ENCODE data around the gene LETM1.
A peak's percentile ranks its signal among the peaks of the same experiment; 100 is the strongest.

Gene LETM1

DNA sequence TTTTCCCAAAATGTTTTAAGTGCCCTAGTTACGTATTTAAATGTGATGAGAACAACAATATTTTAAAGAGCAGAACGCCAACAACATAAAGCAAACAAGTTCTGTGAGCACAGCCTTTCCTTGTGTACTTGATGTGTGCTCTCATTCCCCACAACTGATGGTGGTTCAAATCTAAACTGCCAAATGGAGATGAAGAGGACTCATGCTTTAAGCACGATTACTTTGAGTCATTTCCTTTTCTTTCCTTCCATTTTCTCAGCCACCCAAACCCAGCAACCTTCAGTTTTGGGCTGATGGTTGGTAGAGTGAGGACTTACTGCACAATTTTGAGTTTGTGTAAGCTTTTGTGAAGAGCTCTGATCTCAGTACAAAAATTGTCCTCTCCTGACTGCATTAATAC is 16.9 kb upstream of the LETM1 start:
- no peak for DNase-seq (ENCODE audit: low read depth in 2 of 2)

- no peak for DNase-seq (ENCODE audit: low read depth in 2 of 2)
Measured at GRCh38 chr4:1871471-1872021, 15.6 kb upstream of the LETM1 start.

DNA sequence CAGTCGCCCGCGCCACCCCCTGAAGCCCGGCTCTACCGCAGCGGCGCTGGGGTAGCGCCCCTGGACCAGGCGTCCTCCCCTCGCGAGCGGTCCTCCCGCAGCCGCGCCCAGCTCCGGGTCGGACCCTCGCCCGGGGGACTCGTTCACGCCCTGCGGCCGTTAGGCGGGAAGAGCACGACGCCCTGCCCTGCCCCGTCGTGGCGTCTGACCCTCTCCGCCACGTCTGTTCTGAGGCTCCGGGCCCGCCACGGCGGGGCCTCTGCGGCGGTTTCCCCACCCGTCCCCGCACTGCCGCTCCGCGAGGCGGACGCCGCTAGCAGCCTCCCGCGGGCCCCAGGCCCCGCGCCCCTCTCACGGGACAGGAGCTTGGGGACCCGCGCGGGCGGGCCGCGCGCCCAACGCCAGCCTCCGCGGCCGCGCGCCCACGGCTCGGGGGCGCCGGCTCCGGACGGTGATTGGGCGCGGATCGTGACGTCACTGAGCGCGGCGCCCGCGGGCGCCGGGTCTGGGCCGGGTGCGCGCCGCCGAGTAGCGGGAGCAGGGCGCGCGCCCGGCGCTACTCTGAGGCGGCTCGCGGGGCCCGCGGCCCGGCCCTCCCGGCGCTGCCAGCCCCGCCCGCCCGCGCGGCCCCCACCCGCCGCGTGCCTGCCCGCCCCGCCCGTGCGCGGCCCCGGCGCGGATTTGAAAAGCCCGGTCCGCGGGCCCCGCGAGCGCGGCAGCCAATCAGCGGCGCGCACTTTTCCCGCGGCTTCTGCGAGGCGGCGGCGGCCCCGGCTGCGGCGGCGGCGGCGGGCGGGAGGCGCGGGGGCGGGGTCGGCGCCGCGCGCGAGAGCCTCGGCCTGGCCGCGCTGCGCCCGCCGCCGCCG is 14.9 kb upstream of the LETM1 start, which contains the start of gene NSD2:
Gene NSD2 (plus strand): TSS at position 816 of the 866 bp plus-strand sequence. CDS start 29,262 bp downstream, outside the sequence.
- DNase-seq (ENCODE audit: low read depth in 2 of 2), result peak; percentile 85 to 88

GRCh38 chr4:1870328-1870577 is 14.3 kb upstream of the LETM1 start:
- DNase-seq (ENCODE audit: low read depth in 2 of 2), result peak; percentile 78 to 82

DNA sequence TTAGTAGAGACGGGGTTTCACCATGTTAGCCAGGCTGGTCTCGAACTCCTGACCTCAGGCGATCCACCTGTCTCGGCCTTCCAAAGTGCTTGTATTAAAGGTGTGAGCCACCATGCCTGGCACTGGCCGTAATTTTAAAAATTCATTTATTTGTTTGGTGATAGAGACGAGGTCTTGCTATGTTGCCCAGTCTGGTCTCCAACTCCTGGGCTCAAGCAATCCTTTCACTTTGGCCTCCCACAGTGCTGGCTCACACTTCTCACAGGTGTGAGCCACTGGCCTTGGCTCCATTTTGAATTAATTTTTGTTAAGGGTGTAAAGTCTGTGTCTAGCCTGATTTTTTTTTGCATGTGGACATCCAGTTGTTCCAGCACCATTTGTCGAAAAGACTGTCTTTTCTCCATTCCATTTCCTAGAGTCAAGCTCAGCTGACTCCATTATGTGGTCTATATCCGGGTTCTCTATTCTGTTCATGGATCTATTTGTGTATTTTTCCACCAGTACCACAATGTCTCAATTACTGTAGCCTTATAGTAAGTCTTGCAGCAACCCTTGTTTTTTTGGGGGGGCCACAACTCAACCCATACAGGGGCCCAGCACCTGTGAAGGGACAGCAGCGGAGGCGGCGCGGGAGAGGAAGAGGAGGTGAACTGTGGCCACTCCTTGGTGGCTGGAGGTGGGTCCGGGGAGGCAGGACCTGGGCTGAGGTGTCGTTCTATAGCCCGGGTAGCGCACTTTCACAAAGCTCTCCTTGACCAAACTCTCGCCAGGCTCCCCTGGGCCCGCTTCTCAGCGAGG is 13.8 kb upstream of the LETM1 start:
- DNase-seq (ENCODE audit: low read depth in 2 of 2), result no peak

DNA sequence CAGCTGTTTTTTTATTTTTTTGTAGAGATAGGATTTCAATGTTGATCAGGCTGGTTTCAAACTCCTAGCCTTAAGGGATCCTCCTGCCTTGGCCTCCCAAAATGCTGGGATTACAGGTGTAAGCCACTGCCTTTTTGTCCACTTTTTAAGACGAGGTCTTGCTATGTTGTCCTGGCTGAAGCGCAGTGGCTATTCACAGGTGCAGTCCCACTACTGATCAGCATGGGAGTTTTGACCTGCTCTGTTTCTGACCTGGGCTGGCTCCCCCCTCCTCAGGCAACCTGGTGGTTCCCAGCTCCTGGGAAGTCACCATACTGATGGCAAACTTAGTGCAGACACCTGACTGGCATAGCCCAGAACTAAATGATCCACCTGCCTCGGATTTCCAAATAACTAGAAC is 13.0 kb upstream of the LETM1 start:
- DNase-seq (ENCODE audit: low read depth in 2 of 2), result no peak

DNA sequence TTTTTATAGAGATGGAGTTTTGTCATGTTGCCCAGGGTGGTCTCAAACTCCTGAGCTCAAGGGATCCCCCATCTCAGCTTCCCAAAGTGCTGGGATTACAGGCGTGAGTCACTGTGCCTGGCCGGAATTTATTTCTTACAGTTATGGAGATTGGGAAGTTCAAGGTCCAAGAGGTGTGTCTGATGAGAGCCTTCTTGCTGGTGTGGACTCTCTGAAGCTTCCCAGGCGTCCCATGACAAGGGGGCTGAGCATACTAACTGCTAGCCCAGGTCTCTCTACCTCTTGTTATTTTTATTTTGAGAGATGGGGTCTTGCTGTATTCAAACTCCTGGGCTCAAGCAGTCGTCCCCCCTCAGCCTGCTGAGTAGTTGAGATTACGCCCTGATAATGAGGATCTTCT is 12.3 kb upstream of the LETM1 start:
- no peak for DNase-seq (ENCODE audit: low read depth in 2 of 2)

GRCh38 chr4:1866189-1866661 is 10.3 kb upstream of the LETM1 start:
- no peak for DNase-seq (ENCODE audit: low read depth in 2 of 2)

DNA sequence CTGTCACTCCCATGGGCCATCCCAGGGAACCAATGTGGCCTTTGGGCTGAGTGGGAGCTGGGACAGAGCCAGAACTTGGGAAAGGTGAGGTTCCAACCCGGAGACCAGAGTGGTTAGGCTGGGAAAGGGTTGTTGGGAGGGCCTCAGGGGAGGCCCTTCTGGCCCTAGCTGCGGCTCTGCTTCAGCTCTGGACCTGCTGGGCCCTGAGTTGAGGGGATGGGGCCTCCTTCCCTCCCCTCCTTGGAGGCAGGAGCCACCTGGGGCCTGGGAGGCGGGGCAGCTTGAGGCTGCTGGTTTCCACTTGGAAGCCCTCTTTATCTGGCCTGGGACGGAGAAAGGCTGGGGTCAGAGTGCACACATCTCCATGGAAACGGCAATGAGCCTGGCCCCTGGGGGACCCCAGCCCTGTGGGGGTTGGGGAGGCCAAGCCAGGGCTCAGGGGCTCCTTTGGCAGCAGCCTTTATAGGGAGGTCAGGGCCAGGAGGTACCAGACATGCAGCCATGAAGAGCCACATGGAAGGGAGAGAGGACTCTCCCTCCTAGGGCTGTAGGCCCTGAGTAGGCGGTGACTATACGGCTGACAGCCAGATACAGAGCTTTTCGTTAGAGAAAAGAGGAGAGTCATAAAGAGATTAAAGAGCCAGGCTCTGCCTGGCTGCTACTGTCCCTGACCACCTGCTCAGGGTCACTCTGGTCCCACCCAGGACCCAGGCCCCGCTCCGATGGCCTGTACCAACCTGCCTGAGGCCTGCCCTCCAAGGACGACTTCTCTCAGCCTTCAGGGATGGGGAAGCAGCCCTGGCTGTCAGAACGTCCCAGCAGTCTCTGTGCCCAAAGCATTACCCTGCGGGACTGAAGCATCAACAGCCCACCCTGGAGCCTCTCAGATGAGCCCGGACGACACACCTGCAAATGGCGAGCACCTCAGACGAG is 8.4 kb upstream of the LETM1 start:
- no peak for DNase-seq (ENCODE audit: low read depth in 2 of 2)

DNA sequence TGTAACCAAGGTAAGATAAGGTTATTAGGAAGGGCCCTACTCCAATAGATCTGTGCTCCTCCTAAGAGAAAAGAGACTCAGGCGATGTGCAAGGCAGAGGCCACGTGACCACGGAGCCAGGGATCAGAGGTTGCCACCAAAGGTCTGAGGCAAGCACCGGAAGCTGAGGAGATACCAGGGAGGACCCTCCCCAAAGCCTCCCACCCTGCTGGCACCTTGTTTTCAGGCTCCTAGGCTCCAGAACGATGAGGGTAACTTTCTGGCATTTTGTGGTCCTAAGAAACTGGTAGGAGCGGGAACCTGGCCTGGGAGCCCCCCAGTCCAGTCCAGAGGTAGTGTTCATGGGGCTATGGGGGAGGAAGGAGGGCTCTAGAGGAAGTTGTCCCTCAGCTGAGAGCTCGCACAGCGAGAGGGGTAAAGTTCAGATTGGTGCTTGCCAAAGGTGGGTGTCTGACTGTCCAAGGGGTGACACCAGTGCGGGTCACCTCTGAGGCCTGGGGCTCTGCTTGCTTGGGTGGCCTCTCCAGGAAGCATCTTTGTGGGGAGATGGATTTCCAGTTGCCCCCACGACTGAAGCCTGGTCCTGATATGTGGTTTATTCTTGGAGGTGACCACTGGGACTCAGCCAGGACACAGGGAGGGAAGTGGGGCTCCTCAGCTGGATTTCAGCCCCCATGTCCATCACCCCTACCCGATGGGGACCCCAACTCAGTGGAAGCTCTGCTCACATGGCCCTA is 7.5 kb upstream of the LETM1 start:
- no peak for DNase-seq (ENCODE audit: low read depth in 2 of 2)

GRCh38 chr4:1862961-1863296 is 7.0 kb upstream of the LETM1 start:
- no peak for DNase-seq (ENCODE audit: low read depth in 2 of 2)

- peak in 1 of 2 donors; percentile 25 for DNase-seq (ENCODE audit: low read depth in 2 of 2)
Measured at GRCh38 chr4:1862055-1862911, 6.3 kb upstream of the LETM1 start.

DNA sequence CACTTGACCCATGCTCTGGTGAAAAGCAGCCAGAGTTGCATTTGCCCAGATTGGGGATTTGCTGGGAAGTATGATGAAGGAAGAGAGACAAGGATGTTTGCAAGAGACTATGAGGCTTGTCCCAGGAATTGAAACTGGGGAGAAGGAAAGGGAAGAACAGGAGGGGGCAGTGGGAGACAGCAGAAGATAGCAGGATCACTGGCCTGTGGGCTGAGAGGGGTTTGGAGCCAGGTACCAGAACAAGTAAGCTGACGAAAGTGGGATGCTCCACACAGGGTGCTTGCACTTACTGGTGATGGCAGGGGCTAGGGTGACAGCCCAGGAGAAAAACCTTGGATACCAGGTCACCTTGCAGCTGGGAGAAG is 3.4 kb upstream of the LETM1 start:
- no peak for DNase-seq (ENCODE audit: low read depth in 2 of 2)

DNA sequence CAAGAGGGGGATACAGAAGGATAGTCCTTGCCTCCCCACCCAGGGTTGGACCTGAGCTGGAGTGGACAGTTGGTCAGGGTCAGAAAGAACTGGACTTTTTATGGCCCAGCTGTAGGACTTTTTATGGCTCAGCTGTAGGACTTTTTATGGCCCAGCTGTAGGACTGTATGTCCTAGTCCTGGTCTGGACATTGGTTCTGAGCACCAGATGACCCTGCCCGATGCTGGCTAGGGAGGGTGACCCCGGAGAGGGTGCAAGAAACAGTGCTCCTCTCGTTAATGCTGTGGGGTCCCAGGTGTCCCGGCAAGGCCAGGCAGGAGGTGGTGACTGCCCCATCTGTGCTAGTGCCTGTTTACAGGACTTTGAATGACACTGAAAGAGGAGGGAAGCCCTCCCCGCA is 2.0 kb upstream of the LETM1 start:
- DNase-seq (ENCODE audit: low read depth in 2 of 2), result no peak

DNA sequence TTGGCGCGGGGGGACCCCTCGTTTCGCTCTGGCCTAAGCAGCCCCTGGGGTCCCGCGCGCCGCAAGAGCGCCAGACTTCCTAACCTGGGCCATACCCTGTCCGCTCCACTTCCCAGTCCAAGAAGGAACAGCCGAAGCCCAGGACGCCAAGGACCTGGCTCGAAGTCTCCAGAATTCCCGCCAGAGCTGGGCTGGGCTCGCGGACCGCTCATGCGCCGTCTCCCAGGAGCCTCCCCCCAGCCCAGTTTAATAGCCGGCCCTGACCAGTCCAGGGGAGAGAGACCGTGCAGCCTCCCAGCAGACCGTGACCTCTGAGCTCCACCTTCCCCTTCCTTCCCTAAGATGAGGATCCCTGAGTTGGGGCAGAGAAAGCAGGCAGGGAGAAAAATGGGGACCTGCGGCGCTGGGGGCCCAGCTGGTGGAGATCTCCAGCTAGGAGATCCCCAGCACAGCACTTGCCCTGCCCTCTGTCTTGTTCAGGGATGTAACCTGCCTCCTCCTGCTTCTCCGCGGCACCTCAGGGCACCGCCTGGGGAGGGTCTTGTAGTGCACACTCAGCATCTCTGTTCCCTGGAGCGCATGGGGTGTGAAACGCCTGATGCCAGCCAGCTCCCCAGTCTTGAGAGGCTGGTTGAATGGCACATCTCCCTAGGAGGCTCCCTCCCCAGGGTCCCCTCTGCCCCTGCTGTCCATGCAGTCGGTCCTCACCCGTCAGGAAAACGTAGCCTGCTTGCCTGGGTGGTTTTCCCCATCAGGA is 1.2 kb upstream of the LETM1 start:
- no peak for DNase-seq (ENCODE audit: low read depth in 2 of 2)

- DNase-seq (ENCODE audit: low read depth in 2 of 2), result no peak
Measured at GRCh38 chr4:1855333-1856070, 454 bp downstream of the LETM1 start.

- DNase-seq (ENCODE audit: low read depth in 2 of 2), result no peak
Measured at GRCh38 chr4:1854752-1855151, 1.2 kb downstream of the LETM1 start.

GRCh38 chr4:1852904-1853623 is 2.9 kb downstream of the LETM1 start:
- DNase-seq (ENCODE audit: low read depth in 2 of 2), result no peak

All from stimulated activated CD4-positive, alpha-beta T cell treated with anti-CD3 and anti-CD28 coated beads, Interleukin-4, amount 100 ng/mL, for 48 hours (primary cell).